ENCODE data around the gene RASGRF2.

RASGRF2 gene

GRCh38 chr5:81021486-81021885, 61.3 kb downstream of the RASGRF2 start:
- H3K4me1 ChIP-seq: no peaks in the 10 kb centered on the region
- no peak overlapping the region for H3K4me3 ChIP-seq (ENCODE audit: low read depth, low read length)
- no peak overlapping the region for H3K4me2 ChIP-seq (ENCODE audit: low read length)
- no peak overlapping the region for H3K27ac ChIP-seq
- no peaks in the 10 kb centered on the region for H3K79me2 ChIP-seq
- TF ChIP-seq CTCF (IDR thresholded peaks at IDR 0.05): no peak
- H3K27me3 ChIP-seq (ENCODE audit: control insufficient read depth, insufficient read depth, low read length): no peaks in the 10 kb centered on the region
- H3K9ac ChIP-seq: no peak overlapping the region
- H2AFZ ChIP-seq: no peak overlapping the region
- H3K36me3 ChIP-seq (ENCODE audit: control insufficient read depth, insufficient read depth, low read length): no peaks in the 10 kb centered on the region
- no peaks in the 10 kb centered on the region for H3K9me3 ChIP-seq (ENCODE audit: control insufficient read depth, low read length)

GRCh38 chr5:81021951-81022687, 62.0 kb downstream of the RASGRF2 start:
- H3K79me2 ChIP-seq: no peaks in the 10 kb centered on the region
- no peak for TF ChIP-seq CTCF (IDR thresholded peaks at IDR 0.05)
- no peaks in the 10 kb centered on the region for H3K36me3 ChIP-seq (ENCODE audit: control insufficient read depth, insufficient read depth, low read length)
- H3K9ac ChIP-seq: no peak overlapping the region
- no peak overlapping the region for H3K27ac ChIP-seq
- H2AFZ ChIP-seq: no peak overlapping the region
- H3K4me3 ChIP-seq (ENCODE audit: low read depth, low read length): no peak overlapping the region
- H3K4me1 ChIP-seq: no peaks in the 10 kb centered on the region
- H3K4me2 ChIP-seq (ENCODE audit: low read length): no peak overlapping the region
- no peaks in the 10 kb centered on the region for H3K9me3 ChIP-seq (ENCODE audit: control insufficient read depth, low read length)
- no peaks in the 10 kb centered on the region for H3K27me3 ChIP-seq (ENCODE audit: control insufficient read depth, insufficient read depth, low read length)

- no peaks in the 10 kb centered on the region for H3K4me1 ChIP-seq
- no peak for TF ChIP-seq CTCF (IDR thresholded peaks at IDR 0.05)
- no peaks in the 10 kb centered on the region for H3K79me2 ChIP-seq
- no peak overlapping the region for H3K9ac ChIP-seq
- H2AFZ ChIP-seq: no peak overlapping the region
- no peak overlapping the region for H3K4me2 ChIP-seq (ENCODE audit: low read length)
- no peaks in the 10 kb centered on the region for H3K9me3 ChIP-seq (ENCODE audit: control insufficient read depth, low read length)
- H3K27me3 ChIP-seq (ENCODE audit: control insufficient read depth, insufficient read depth, low read length): no peaks in the 10 kb centered on the region
- H3K36me3 ChIP-seq (ENCODE audit: control insufficient read depth, insufficient read depth, low read length): no peaks in the 10 kb centered on the region
- no peak overlapping the region for H3K4me3 ChIP-seq (ENCODE audit: low read depth, low read length)
- H3K27ac ChIP-seq: no peak overlapping the region
These were observed 62.5 kb downstream of the RASGRF2 start for GRCh38 chr5:81022688-81023084.

GRCh38 chr5:81023261-81023970, 63.3 kb downstream of the RASGRF2 start:
- H3K27ac ChIP-seq: no peak overlapping the region

More at GRCh38 chr5:81023261-81023970, 63.3 kb downstream of the RASGRF2 start:
- Histone ChIP-seq H3K9me3 (ENCODE audit: control insufficient read depth, low read length) (no peaks in the 10 kb centered on the region), H3K27me3 (ENCODE audit: control insufficient read depth, insufficient read depth, low read length) (no peaks in the 10 kb centered on the region), H3K9ac (no peak overlapping the region), H3K79me2 (no peaks in the 10 kb centered on the region), H3K4me1 (no peaks in the 10 kb centered on the region), H3K36me3 (ENCODE audit: control insufficient read depth, insufficient read depth, low read length) (no peaks in the 10 kb centered on the region), H3K4me2 (ENCODE audit: low read length) (no peak overlapping the region), H3K4me3 (ENCODE audit: low read depth, low read length) (no peak overlapping the region), H2AFZ (no peak overlapping the region)
- TF ChIP-seq CTCF (IDR thresholded peaks at IDR 0.05): no peak

All from parathyroid adenoma (tissue), 2 donors.